ENCODE measurements around the gene SMC4. TPM values are rescaled to one million over a fixed set of nuclear protein-coding genes. Genes with fewer than 3 reads are reported as not detected.

The SMC4 gene
- total and polyA plus RNA-seq, 7 experiments from 2014 or later = 30.1 to 185 (median 43.6) TPM

DNA sequence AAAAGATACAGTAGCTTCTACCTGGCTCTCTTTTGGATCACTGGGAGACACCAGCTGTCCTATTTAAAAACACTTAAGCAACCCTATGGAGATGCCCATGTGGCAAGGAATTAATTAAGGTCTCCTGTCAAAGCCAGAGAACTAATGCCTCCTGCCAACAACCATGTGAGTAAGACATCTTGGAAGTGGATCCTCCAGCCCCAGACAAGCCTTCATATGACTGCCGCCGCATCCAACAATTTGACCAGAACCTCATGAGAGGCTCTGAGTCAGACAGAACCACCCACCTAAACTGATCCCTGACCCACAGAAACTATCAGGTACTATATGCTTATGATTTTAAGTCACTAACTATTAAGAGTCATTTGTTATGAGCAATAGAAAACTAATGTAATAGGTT is 22.8 kb upstream of the SMC4 start:
- no peaks in the 10 kb centered on the region for H3K4me1 ChIP-seq (ENCODE audit: control insufficient read depth in 2 of 2, insufficient read depth in 2 of 2, low read length in 2 of 2)
- Mint-ChIP-seq H3K27ac (peak overlapping the region in 1 of 9 donors; percentile 3), H3K9me3 (no peaks in the 10 kb centered on the region), H3K4me3 (no peak overlapping the region), H3K36me3 (peaks cover 10 to 62% (median 36%) of the 10 kb centered on the region in 5 donors), H3K27me3 (no peaks in the 10 kb centered on the region), H3K4me1 (peaks cover 0 to 8% (median 5%) of the 10 kb centered on the region in 7 donors)
- H3K27ac ChIP-seq (ENCODE audit: low read depth, low read length) = no peak overlapping the region
- intact Hi-C loops (cut with micrococcal nuclease) = no loop called here
- ChIA-PET CTCF (no interaction called here), POLR2A (interaction anchor here (0.7 kb wide), 1 partner anchor 28 kb away, joined by 3 read pairs; no protein-coding TSS in a partner anchor)
- H3K4me3 ChIP-seq (ENCODE audit: low read length) = no peak overlapping the region
- peaks cover 0 to 19% (median 0%) of the 10 kb centered on the region in 3 experiments for H3K36me3 ChIP-seq (ENCODE audit: control insufficient read depth in 2 of 3, insufficient read depth in 3 of 3, low read length in 3 of 3)
- H3K9me3 ChIP-seq (ENCODE audit: control insufficient read depth in 2 of 3, low read length in 3 of 3) = no peaks in the 10 kb centered on the region
- no peak for DNase-seq
- no peak for ATAC-seq
- no peaks in the 10 kb centered on the region for H3K27me3 ChIP-seq (ENCODE audit: control insufficient read depth in 2 of 2, insufficient read depth in 2 of 2, low read length in 2 of 2)

DNA sequence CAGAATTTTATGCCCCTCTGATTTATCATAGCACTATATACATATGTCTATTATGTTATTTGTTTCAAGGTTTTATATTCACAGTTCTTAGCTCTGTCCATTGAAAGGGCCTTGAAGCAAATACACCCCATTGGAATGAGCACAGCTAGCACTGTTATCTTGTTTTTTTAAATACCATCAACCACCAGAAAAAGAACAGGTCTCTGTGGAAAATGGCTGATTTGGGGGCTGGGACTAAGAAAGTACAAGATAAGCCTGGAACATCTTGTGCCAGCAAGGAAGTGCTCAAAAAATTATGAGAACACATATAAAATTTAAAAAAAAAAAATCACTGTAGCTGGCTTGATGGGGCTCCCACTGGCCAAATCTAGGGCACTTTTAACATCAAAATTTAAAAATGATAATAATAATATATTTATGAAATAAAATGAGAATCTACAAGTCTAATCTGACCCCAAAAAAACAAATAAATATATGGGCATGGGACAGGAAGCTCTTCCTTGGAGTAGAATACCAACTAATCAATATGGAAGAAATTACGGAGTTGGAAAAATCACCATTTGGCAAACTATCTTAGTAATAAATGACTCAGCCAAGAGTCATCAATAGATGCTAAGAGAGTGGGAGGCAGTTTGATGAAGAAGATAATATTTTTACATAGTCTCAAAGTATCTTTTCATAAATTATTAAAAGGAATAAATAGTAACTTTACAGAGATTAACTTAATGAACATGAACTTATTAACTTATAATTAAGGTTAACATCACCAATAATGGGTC is 20.9 kb upstream of the SMC4 start:
- Mint-ChIP-seq H3K27ac (no peak overlapping the region), H3K4me1 (peaks cover 0 to 4% (median 0%) of the 10 kb centered on the region in 7 donors), H3K36me3 (peaks cover 10 to 57% (median 42%) of the 10 kb centered on the region in 5 donors), H3K27me3 (no peaks in the 10 kb centered on the region), H3K4me3 (no peak overlapping the region), H3K9me3 (no peaks in the 10 kb centered on the region)
- Histone ChIP-seq H3K4me1 (ENCODE audit: control insufficient read depth in 2 of 2, insufficient read depth in 2 of 2, low read length in 2 of 2) (no peaks in the 10 kb centered on the region), H3K27ac (ENCODE audit: low read depth, low read length) (no peak overlapping the region), H3K36me3 (ENCODE audit: control insufficient read depth in 2 of 3, insufficient read depth in 3 of 3, low read length in 3 of 3) (peaks cover 0 to 19% (median 0%) of the 10 kb centered on the region in 3 experiments), H3K27me3 (ENCODE audit: control insufficient read depth in 2 of 2, insufficient read depth in 2 of 2, low read length in 2 of 2) (no peaks in the 10 kb centered on the region), H3K9me3 (ENCODE audit: control insufficient read depth in 2 of 3, low read length in 3 of 3) (no peaks in the 10 kb centered on the region), H3K4me3 (ENCODE audit: low read length) (no peak overlapping the region)
- POLR2A ChIA-PET = interaction anchor here (0.9 kb wide), 1 partner anchor 9 kb away, joined by 5 read pairs; no protein-coding TSS in a partner anchor
- intact Hi-C loops (cut with micrococcal nuclease) = no loop called here
- CTCF ChIA-PET = interaction anchor here (0.7 kb wide), 1 partner anchor 387 kb away, joined by 3 read pairs; no protein-coding TSS in a partner anchor
- ATAC-seq (no peak), DNase-seq (no peak)

DNA sequence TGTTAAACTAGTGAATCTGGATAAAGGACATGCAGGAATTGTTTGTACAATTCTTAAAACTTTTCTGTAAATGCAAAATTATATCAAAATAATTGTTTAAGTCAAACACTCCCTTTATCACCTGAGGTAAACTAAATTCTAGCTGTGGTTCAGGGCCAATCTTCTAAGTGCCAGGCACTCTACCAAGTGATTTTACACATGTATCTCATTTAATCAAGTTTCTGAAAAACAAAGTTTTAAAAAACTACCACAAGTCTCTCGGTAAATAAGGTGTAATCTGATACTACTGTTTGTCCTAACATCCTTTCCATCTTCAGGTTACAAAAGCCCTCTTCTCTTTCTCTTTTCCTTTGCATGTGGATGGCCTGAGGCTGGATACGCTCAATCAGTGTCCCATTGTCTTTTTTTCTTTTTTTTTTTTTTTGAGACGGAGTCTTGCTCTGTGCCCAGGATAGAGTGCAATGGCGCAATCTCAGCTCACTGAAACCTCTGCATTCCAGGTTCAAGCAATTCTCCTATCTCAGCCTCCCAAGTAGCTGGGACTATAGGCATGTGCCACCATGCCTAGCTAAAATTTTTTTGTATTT is 19.7 kb upstream of the SMC4 start:
- DNase-seq (no peak), ATAC-seq (no peak)
- CTCF ChIA-PET = no interaction called here
- no peaks in the 10 kb centered on the region for H3K9me3 ChIP-seq (ENCODE audit: control insufficient read depth in 2 of 3, low read length in 3 of 3)
- no peaks in the 10 kb centered on the region for H3K27me3 ChIP-seq (ENCODE audit: control insufficient read depth in 2 of 2, insufficient read depth in 2 of 2, low read length in 2 of 2)
- Mint-ChIP-seq H3K4me1 (peaks cover 0 to 8% (median 0%) of the 10 kb centered on the region in 7 donors), H3K27me3 (no peaks in the 10 kb centered on the region), H3K9me3 (no peaks in the 10 kb centered on the region), H3K4me3 (no peak overlapping the region), H3K27ac (peak overlapping the region in 1 of 9 donors; percentile 49), H3K36me3 (peaks cover 4 to 48% (median 30%) of the 10 kb centered on the region in 5 donors)
- H3K36me3 ChIP-seq (ENCODE audit: control insufficient read depth in 2 of 3, insufficient read depth in 3 of 3, low read length in 3 of 3) = peaks cover 0 to 15% (median 0%) of the 10 kb centered on the region in 3 experiments
- H3K4me1 ChIP-seq (ENCODE audit: control insufficient read depth in 2 of 2, insufficient read depth in 2 of 2, low read length in 2 of 2) = no peaks in the 10 kb centered on the region
- no peak overlapping the region for H3K27ac ChIP-seq (ENCODE audit: low read depth, low read length)
- H3K4me3 ChIP-seq (ENCODE audit: low read length) = no peak overlapping the region
- POLR2A ChIA-PET = no interaction called here
- intact Hi-C loops (cut with micrococcal nuclease) = no loop called here

DNA sequence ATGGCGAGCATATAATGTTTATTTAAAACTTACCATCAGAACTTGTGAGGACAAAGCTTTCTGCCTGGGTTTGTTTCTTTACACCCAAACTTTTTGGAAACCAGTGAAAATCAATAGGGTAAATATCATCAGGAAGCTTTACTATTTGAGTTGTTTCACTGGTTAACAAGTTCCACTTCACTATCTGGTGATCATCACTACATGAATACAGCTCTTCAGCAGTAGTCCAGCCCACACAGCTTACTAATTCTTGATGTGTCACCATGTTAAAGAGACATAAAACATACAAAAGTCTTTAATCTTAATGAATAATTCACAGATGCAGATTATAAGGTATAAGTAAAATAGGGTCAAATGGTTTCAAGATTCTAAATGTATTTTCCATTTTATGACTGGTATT is 18.0 kb upstream of the SMC4 start:
- H3K4me1 ChIP-seq (ENCODE audit: control insufficient read depth in 2 of 2, insufficient read depth in 2 of 2, low read length in 2 of 2) = no peaks in the 10 kb centered on the region
- H3K27ac Mint-ChIP-seq = no peak overlapping the region
- H3K4me3 ChIP-seq (ENCODE audit: low read length) = no peak overlapping the region
- ChIA-PET POLR2A (no interaction called here), CTCF (no interaction called here)
- DNase-seq (no peak), ATAC-seq (no peak)
- H3K9me3 Mint-ChIP-seq = no peaks in the 10 kb centered on the region
- intact Hi-C loops (cut with micrococcal nuclease) = no loop called here
- H3K27me3 Mint-ChIP-seq = no peaks in the 10 kb centered on the region
- no peak overlapping the region for H3K4me3 Mint-ChIP-seq
- H3K4me1 Mint-ChIP-seq = peaks cover 0 to 20% (median 10%) of the 10 kb centered on the region in 7 donors
- H3K36me3 Mint-ChIP-seq = peaks cover 0 to 54% (median 29%) of the 10 kb centered on the region in 5 donors
- H3K9me3 ChIP-seq (ENCODE audit: control insufficient read depth in 2 of 3, low read length in 3 of 3) = no peaks in the 10 kb centered on the region
- H3K27ac ChIP-seq (ENCODE audit: low read depth, low read length) = no peak overlapping the region
- no peaks in the 10 kb centered on the region for H3K27me3 ChIP-seq (ENCODE audit: control insufficient read depth in 2 of 2, insufficient read depth in 2 of 2, low read length in 2 of 2)
- H3K36me3 ChIP-seq (ENCODE audit: control insufficient read depth in 2 of 3, insufficient read depth in 3 of 3, low read length in 3 of 3) = peaks cover 0 to 12% (median 0%) of the 10 kb centered on the region in 3 experiments

DNA sequence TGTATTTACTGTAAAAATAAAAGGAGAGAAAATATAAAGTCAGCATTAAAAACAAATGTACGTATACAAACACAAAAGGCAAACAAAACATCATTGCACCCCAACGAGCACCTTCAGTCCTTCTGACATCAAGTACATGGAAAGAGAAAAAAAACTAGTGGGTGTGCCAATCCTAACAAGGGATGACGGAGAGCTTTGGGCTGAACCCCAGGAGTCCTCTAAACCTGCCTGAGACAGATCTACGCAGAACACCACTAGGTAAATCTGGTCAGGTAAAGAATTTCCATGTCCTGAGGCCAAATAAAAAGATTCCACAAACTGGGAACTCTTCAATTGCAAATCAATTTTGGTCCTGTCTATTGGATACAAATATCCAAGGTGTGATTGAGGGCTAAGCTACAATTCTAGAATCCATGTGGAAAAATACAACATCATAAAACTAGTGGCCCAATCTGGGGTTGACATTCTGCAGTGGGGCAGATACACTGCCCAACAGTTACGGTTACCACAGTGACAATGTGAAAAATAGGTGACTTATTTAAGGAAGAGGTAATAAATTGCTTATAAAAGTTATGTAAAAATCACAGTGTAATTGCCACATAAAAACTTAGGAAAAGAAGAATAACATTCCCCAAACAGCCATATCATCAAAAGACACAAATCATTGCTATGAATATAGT is 14.7 kb upstream of the SMC4 start:
- Histone ChIP-seq H3K4me1 (ENCODE audit: control insufficient read depth in 2 of 2, insufficient read depth in 2 of 2, low read length in 2 of 2) (no peaks in the 10 kb centered on the region), H3K27ac (ENCODE audit: low read depth, low read length) (no peak overlapping the region), H3K4me3 (ENCODE audit: low read length) (no peak overlapping the region), H3K9me3 (ENCODE audit: control insufficient read depth in 2 of 3, low read length in 3 of 3) (no peaks in the 10 kb centered on the region), H3K36me3 (ENCODE audit: control insufficient read depth in 2 of 3, insufficient read depth in 3 of 3, low read length in 3 of 3) (peaks cover 0 to 8% (median 0%) of the 10 kb centered on the region in 3 experiments), H3K27me3 (ENCODE audit: control insufficient read depth in 2 of 2, insufficient read depth in 2 of 2, low read length in 2 of 2) (no peaks in the 10 kb centered on the region)
- ATAC-seq = no peak
- no peak overlapping the region for H3K4me3 Mint-ChIP-seq
- CTCF ChIA-PET = interaction anchor here (0.6 kb wide), 1 partner anchor 39 kb away, joined by 3 read pairs; no protein-coding TSS in a partner anchor
- peak overlapping the region in 2 of 9 donors; percentile 10 to 79 for H3K27ac Mint-ChIP-seq
- peaks cover 0 to 38% (median 25%) of the 10 kb centered on the region in 5 donors for H3K36me3 Mint-ChIP-seq
- POLR2A ChIA-PET = interaction anchor here (0.9 kb wide), 2 partner anchors 14 to 16 kb away, joined by 3 read pairs; partner anchors contain the start of gene IFT80
- no peaks in the 10 kb centered on the region for H3K27me3 Mint-ChIP-seq
- H3K9me3 Mint-ChIP-seq = no peaks in the 10 kb centered on the region
- intact Hi-C loops (cut with micrococcal nuclease) = no loop called here
- no peak for DNase-seq
- peaks cover 0 to 30% (median 17%) of the 10 kb centered on the region in 7 donors for H3K4me1 Mint-ChIP-seq

DNA sequence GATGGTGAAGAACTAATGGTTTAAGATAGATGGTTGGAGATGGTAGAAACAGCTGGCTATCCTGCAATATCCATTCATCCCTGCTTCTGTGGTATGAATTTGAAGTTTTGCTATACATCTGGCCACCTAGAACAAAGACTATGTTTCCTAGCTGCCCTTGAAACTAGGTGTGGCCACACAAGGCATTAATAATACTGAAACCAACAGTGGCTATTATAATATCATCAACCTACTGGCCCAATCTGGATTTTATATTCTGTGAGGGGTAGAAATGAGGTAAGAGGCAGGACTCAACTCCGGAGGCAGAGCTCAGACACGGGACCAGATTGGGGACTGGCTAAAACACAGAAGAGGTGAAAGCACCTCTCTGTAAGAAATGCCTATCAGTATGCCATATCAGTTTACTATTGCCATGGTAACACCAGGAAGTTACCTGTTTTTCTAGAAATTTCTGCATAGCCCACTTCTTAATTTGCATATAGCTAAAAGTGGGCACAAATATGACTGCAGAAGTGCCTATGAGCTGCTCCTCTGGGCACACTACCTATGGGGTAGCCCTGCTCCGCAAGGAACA is 8.8 kb upstream of the SMC4 start:
- H3K9me3 Mint-ChIP-seq = no peaks in the 10 kb centered on the region
- CTCF ChIA-PET = interaction anchor here (0.8 to 1.0 kb wide), 2 partner anchors 10 to 23 kb away, joined by 3 read pairs; no protein-coding TSS in a partner anchor
- no peaks in the 10 kb centered on the region for H3K27me3 Mint-ChIP-seq
- peaks cover 5 to 35% (median 20%) of the 10 kb centered on the region in 7 donors for H3K4me1 Mint-ChIP-seq
- no peak overlapping the region for H3K4me3 ChIP-seq (ENCODE audit: low read length)
- H3K27me3 ChIP-seq (ENCODE audit: control insufficient read depth in 2 of 2, insufficient read depth in 2 of 2, low read length in 2 of 2) = no peaks in the 10 kb centered on the region
- no peak overlapping the region for H3K27ac Mint-ChIP-seq
- H3K36me3 ChIP-seq (ENCODE audit: control insufficient read depth in 2 of 3, insufficient read depth in 3 of 3, low read length in 3 of 3) = no peaks in the 10 kb centered on the region
- DNase-seq (no peak), ATAC-seq (no peak)
- H3K4me3 Mint-ChIP-seq = no peak overlapping the region
- H3K9me3 ChIP-seq (ENCODE audit: control insufficient read depth in 2 of 3, low read length in 3 of 3) = no peaks in the 10 kb centered on the region
- POLR2A ChIA-PET = no interaction called here
- H3K36me3 Mint-ChIP-seq = peaks cover 0 to 26% (median 15%) of the 10 kb centered on the region in 5 donors
- intact Hi-C loops (cut with micrococcal nuclease) = no loop called here
- no peaks in the 10 kb centered on the region for H3K4me1 ChIP-seq (ENCODE audit: control insufficient read depth in 2 of 2, insufficient read depth in 2 of 2, low read length in 2 of 2)
- no peak overlapping the region for H3K27ac ChIP-seq (ENCODE audit: low read depth, low read length)
